ENCODE results near the gene SPECC1L.

SPECC1L gene

GRCh38 chr22:24386937-24387471 lies 116.4 kb downstream of the SPECC1L start:
- no peak for TF ChIP-seq USF1 (IDR thresholded peaks at IDR 0.05)

GRCh38 chr22:24389680-24390079 lies 119.0 kb downstream of the SPECC1L start:
- TF ChIP-seq EGR1 (IDR thresholded peaks at IDR 0.05) = no peak
- no peak for TF ChIP-seq RAD21 (IDR thresholded peaks at IDR 0.05; ENCODE audit: low read depth)
- TF ChIP-seq NFIC (IDR thresholded peaks at IDR 0.05) = no peak
- no peak for TF ChIP-seq REST (IDR thresholded peaks at IDR 0.05; ENCODE audit: low read depth)
- TF ChIP-seq TAF1 (IDR thresholded peaks at IDR 0.05; ENCODE audit: low read depth) = no peak
- no peak for TF ChIP-seq TCF12 (IDR thresholded peaks at IDR 0.05; ENCODE audit: low read depth)
- no peak for TF ChIP-seq FOXM1 (IDR thresholded peaks at IDR 0.05; ENCODE audit: borderline replicate concordance, low read depth)
- TF ChIP-seq ZBTB7A (IDR thresholded peaks at IDR 0.05; ENCODE audit: low read depth) = no peak
- TF ChIP-seq YY1 (IDR thresholded peaks at IDR 0.05; ENCODE audit: low read depth) = no peak
- no peak for TF ChIP-seq MAX (IDR thresholded peaks at IDR 0.05)
- TF ChIP-seq EP300 (IDR thresholded peaks at IDR 0.05; ENCODE audit: borderline replicate concordance) = no peak
- no peak for TF ChIP-seq CEBPB (IDR thresholded peaks at IDR 0.05)
- TF ChIP-seq TEAD4 (IDR thresholded peaks at IDR 0.05) = no peak
- TF ChIP-seq USF1 (IDR thresholded peaks at IDR 0.05) = no peak
- TF ChIP-seq CREB1 (IDR thresholded peaks at IDR 0.05; ENCODE audit: low read depth) = no peak

- TF ChIP-seq TEAD4 (IDR thresholded peaks at IDR 0.05) (no peak), MAX (IDR thresholded peaks at IDR 0.05) (no peak), CREB1 (IDR thresholded peaks at IDR 0.05; ENCODE audit: low read depth) (no peak), RAD21 (IDR thresholded peaks at IDR 0.05; ENCODE audit: low read depth) (no peak), CEBPB (IDR thresholded peaks at IDR 0.05) (no peak), ZBTB7A (IDR thresholded peaks at IDR 0.05; ENCODE audit: low read depth) (no peak), TCF12 (IDR thresholded peaks at IDR 0.05; ENCODE audit: low read depth) (no peak), FOXM1 (IDR thresholded peaks at IDR 0.05; ENCODE audit: borderline replicate concordance, low read depth) (no peak), EGR1 (IDR thresholded peaks at IDR 0.05) (no peak), USF1 (IDR thresholded peaks at IDR 0.05) (no peak), REST (IDR thresholded peaks at IDR 0.05; ENCODE audit: low read depth) (no peak), YY1 (IDR thresholded peaks at IDR 0.05; ENCODE audit: low read depth) (no peak), TAF1 (IDR thresholded peaks at IDR 0.05; ENCODE audit: low read depth) (no peak), NFIC (IDR thresholded peaks at IDR 0.05) (no peak), EP300 (IDR thresholded peaks at IDR 0.05; ENCODE audit: borderline replicate concordance) (no peak)
Measured at GRCh38 chr22:24390156-24390555, 119.5 kb downstream of the SPECC1L start.

- TF ChIP-seq EP300 (IDR thresholded peaks at IDR 0.05; ENCODE audit: borderline replicate concordance) (no peak), RAD21 (IDR thresholded peaks at IDR 0.05; ENCODE audit: low read depth) (no peak), TAF1 (IDR thresholded peaks at IDR 0.05; ENCODE audit: low read depth) (no peak), YY1 (IDR thresholded peaks at IDR 0.05; ENCODE audit: low read depth) (no peak), MAX (IDR thresholded peaks at IDR 0.05) (no peak), NFIC (IDR thresholded peaks at IDR 0.05) (no peak), TEAD4 (IDR thresholded peaks at IDR 0.05) (no peak)
Measured at GRCh38 chr22:24390576-24390975, 119.9 kb downstream of the SPECC1L start.

GRCh38 chr22:24391836-24392217 lies 121.2 kb downstream of the SPECC1L start:
- no peak for TF ChIP-seq TEAD4 (IDR thresholded peaks at IDR 0.05)
- TF ChIP-seq ZBTB7A (IDR thresholded peaks at IDR 0.05; ENCODE audit: low read depth) = no peak
- no peak for TF ChIP-seq TAF1 (IDR thresholded peaks at IDR 0.05; ENCODE audit: low read depth)
- no peak for TF ChIP-seq REST (IDR thresholded peaks at IDR 0.05; ENCODE audit: low read depth)
